H9 (cell line): ENCODE data around the gene RAB29. TPM values are rescaled to one million over a fixed set of nuclear protein-coding genes. Genes with fewer than 3 reads are reported as not detected.

ENCODE experiments used
- DNase-seq: peaks from one replicate; pipeline ENCODE4 v3.0.0-alpha.2; 2017
- H2AFZ ChIP-seq: one replicate; pipeline ENCODE4 v1.6.1; 2013; ENCODE audit warnings: mild to moderate bottlenecking, low read length, control low read depth, moderate library complexity
- H2AK5ac ChIP-seq: 2 replicates; pipeline ENCODE4 v1.6.1; 2013; ENCODE audit warnings: low read length, control low read depth, mixed read lengths; ENCODE audit not compliant: insufficient read length
- H2BK120ac ChIP-seq: one replicate; pipeline ENCODE4 v1.6.1; 2013; ENCODE audit warnings: low read depth, mild to moderate bottlenecking, low read length, control low read depth, inconsistent platforms; ENCODE audit not compliant: poor library complexity, severe bottlenecking
- H2BK12ac ChIP-seq: 2 replicates; pipeline ENCODE4 v1.6.1; 2013; ENCODE audit warnings: low read length, control low read depth, mixed read lengths, low read depth; ENCODE audit not compliant: insufficient read length
- H2BK15ac ChIP-seq: 2 replicates; pipeline ENCODE4 v1.6.1; 2013; ENCODE audit warnings: low read depth, low read length, control low read depth
- H2BK20ac ChIP-seq: one replicate; pipeline ENCODE4 v1.6.1; 2013; ENCODE audit warnings: low read depth, mild to moderate bottlenecking, low read length, control low read depth, inconsistent platforms; ENCODE audit not compliant: poor library complexity, severe bottlenecking
- H2BK5ac ChIP-seq: 2 replicates; pipeline ENCODE4 v1.6.1; 2013; ENCODE audit warnings: low read length, control low read depth, mixed read lengths; ENCODE audit not compliant: insufficient read length
- H3K14ac ChIP-seq: 2 replicates; pipeline ENCODE4 v1.6.1; 2013; ENCODE audit warnings: low read length, control low read depth; ENCODE audit not compliant: insufficient read depth
- H3K18ac ChIP-seq: 2 replicates; pipeline ENCODE4 v1.6.1; 2013; ENCODE audit warnings: low read depth, mild to moderate bottlenecking, mixed read lengths, low read length, control low read depth; ENCODE audit not compliant: insufficient read length
- H3K23ac ChIP-seq: 2 replicates; pipeline ENCODE4 v1.6.1; 2013; ENCODE audit warnings: low read length, control low read depth, mixed read lengths, low read depth; ENCODE audit not compliant: insufficient read length
- H3K23me2 ChIP-seq: 2 replicates; pipeline ENCODE4 v1.6.1; 2013; ENCODE audit warnings: low read depth, mild to moderate bottlenecking, mixed read lengths, low read length, control low read depth; ENCODE audit not compliant: insufficient read length, poor library complexity, severe bottlenecking
- H3K27ac ChIP-seq: 2 replicates; pipeline ENCODE4 v1.5.1; 2013; ENCODE audit warnings: low read length, control low read depth, mixed read lengths, low read depth; ENCODE audit not compliant: insufficient read length
- H3K27me3 ChIP-seq: 2 replicates; pipeline ENCODE4 v1.6.1; 2013; ENCODE audit warnings: low read length, control low read depth, inconsistent platforms; ENCODE audit not compliant: insufficient read depth
- H3K4ac ChIP-seq: 2 replicates; pipeline ENCODE4 v1.6.1; 2013; ENCODE audit warnings: low read depth, mild to moderate bottlenecking, control low read depth, inconsistent platforms, low read length, moderate library complexity
- H3K4me1 ChIP-seq: 2 replicates; pipeline ENCODE4 v1.6.1; 2013; ENCODE audit warnings: low read length, control low read depth, inconsistent platforms; ENCODE audit not compliant: insufficient read depth
- H3K4me2 ChIP-seq: 2 replicates; pipeline ENCODE4 v1.6.1; 2013; ENCODE audit warnings: low read length, control low read depth, mixed read lengths; ENCODE audit not compliant: insufficient read length, insufficient read depth
- H3K56ac ChIP-seq: 2 replicates; pipeline ENCODE4 v1.6.1; 2013; ENCODE audit warnings: low read depth, mild to moderate bottlenecking, mixed read lengths, low read length, control low read depth; ENCODE audit not compliant: insufficient read length
- H3K79me1 ChIP-seq: 2 replicates; pipeline ENCODE4 v1.6.1; 2013; ENCODE audit warnings: low read depth, mild to moderate bottlenecking, moderate library complexity, low read length, control low read depth, inconsistent platforms; ENCODE audit not compliant: insufficient read depth, poor library complexity, severe bottlenecking
- H3K79me2 ChIP-seq: 2 replicates; pipeline ENCODE4 v1.6.1; 2013; ENCODE audit warnings: low read length, control low read depth, inconsistent platforms; ENCODE audit not compliant: insufficient read depth
- H3K9ac ChIP-seq: 2 replicates; pipeline ENCODE4 v1.6.1; 2013; ENCODE audit warnings: low read length, control low read depth, mixed read lengths; ENCODE audit not compliant: insufficient read length; ENCODE audit errors: extremely low read depth
- H3K9me3 ChIP-seq: one replicate; pipeline ENCODE4 v1.6.1; 2013; ENCODE audit warnings: low read depth, low read length, inconsistent platforms; ENCODE audit not compliant: control insufficient read depth
- H3T11ph ChIP-seq: one replicate; pipeline ENCODE4 v1.6.1; 2013; ENCODE audit warnings: mild to moderate bottlenecking, low read length, control low read depth, inconsistent platforms
- H4K20me1 ChIP-seq: one replicate; pipeline ENCODE4 v1.6.1; 2013; ENCODE audit not compliant: control insufficient read depth, insufficient read length, insufficient read depth
- H4K5ac ChIP-seq: 2 replicates; pipeline ENCODE4 v1.6.1; 2013; ENCODE audit warnings: low read depth, mild to moderate bottlenecking, mixed read lengths, low read length, control low read depth; ENCODE audit not compliant: insufficient read length
- H4K8ac ChIP-seq: replicated peaks from 2 replicates; pipeline ENCODE4 v1.6.1; 2013; ENCODE audit warnings: low read length, control low read depth, mixed read lengths, low read depth; ENCODE audit not compliant: insufficient read length
- H4K91ac ChIP-seq: 2 replicates; pipeline ENCODE4 v1.6.1; 2013; ENCODE audit warnings: low read depth, mild to moderate bottlenecking, moderate library complexity, mixed read lengths, low read length, control low read depth; ENCODE audit not compliant: insufficient read length
- H3K27ac Mint-ChIP-seq, 3 experiments: 2 replicates in 2 of 3; 3 replicates in 1 of 3; pipeline ENCODE4 v1.8.0; 2020 to 2021; ENCODE audit warnings: mixed read lengths in 3 of 3, mild to moderate bottlenecking in 1 of 3, moderate library complexity in 1 of 3
- H3K27me3 Mint-ChIP-seq: 2 replicates; pipeline ENCODE4 v1.8.0; 2021; ENCODE audit warnings: low read depth, mild to moderate bottlenecking, moderate library complexity, mixed read lengths
- H3K36me3 Mint-ChIP-seq, 3 experiments: 2 replicates in 2 of 3; 3 replicates in 1 of 3; pipeline ENCODE4 v1.8.0; 2020 to 2021; ENCODE audit warnings: low read depth in 3 of 3, mixed read lengths in 3 of 3; ENCODE audit not compliant: insufficient read depth in 1 of 3
- H3K4me1 Mint-ChIP-seq, 2 experiments: 2 replicates each; pipeline ENCODE4 v1.8.0; 2020; ENCODE audit warnings: mixed read lengths in 2 of 2
- H3K4me3 Mint-ChIP-seq, 2 experiments: 2 replicates in 1 of 2; 3 replicates in 1 of 2; pipeline ENCODE4 v1.8.0; 2020 to 2021; ENCODE audit warnings: mild to moderate bottlenecking in 2 of 2, mixed read lengths in 2 of 2, moderate library complexity in 1 of 2
- H3K9me3 Mint-ChIP-seq, 2 experiments: 2 replicates in 1 of 2; 3 replicates in 1 of 2; pipeline ENCODE4 v1.8.0; 2020; ENCODE audit warnings: mild to moderate bottlenecking in 2 of 2, mixed read lengths in 2 of 2, moderate library complexity in 1 of 2
- CTCF ChIP-seq: fragments of 200-600 bp; sonication (generic); conservative IDR thresholded peaks from 3 replicates; pipeline ENCODE4 v1.8.0; 2021; ENCODE audit warnings: antibody characterized with exemption, mild to moderate bottlenecking
- WGBS: extraction: QIAGEN DNeasy Blood & Tissue Kit; methylation state at CpG from one replicate; pipeline ENCODE4 v1.1.7; 2013; ENCODE audit warnings: missing lambda C conversion rate, low lambda C conversion rate, mixed read lengths; ENCODE audit not compliant: insufficient read length; ENCODE audit errors: extremely low coverage; 5-methylcytosine and 5-hydroxymethylcytosine counted together
- total RNA-seq: library from RNA; stranded (reverse); gene quantifications from 2 replicates; pipeline ENCODE4 v1.2.1, GENCODE V29; 2021

RAB29 gene
- total RNA-seq, 1 experiment from 2014 or later: 4.2 TPM

- no peak overlapping the region for H2AFZ ChIP-seq
- WGBS: no CpG with 5 or more reads among the region's 9 CpGs
- peaks cover 3 to 12% (median 8%) of the 10 kb centered on the region in 3 experiments; a peak in 5 of 7 replicates for H3K36me3 Mint-ChIP-seq
Observed at GRCh38 chr1:205785446-205785845, 10.2 kb upstream of the RAB29 start.

More at GRCh38 chr1:205785446-205785845, 10.2 kb upstream of the RAB29 start:
- Mint-ChIP-seq H3K4me1 (no peaks in the 10 kb centered on the region), H3K4me3 (no peak overlapping the region), H3K27ac (no peak overlapping the region), H3K9me3 (no peaks in the 10 kb centered on the region), H3K27me3 (no peaks in the 10 kb centered on the region; the same call in 1 of the 2 replicates)
- H3K79me1 ChIP-seq: no peaks in the 10 kb centered on the region
- no peak for TF ChIP-seq CTCF
- H3K4me1 ChIP-seq: no peaks in the 10 kb centered on the region
- no peak overlapping the region for H3K27ac ChIP-seq
- no peak overlapping the region for H3K56ac ChIP-seq
- no peak overlapping the region for H3T11ph ChIP-seq
- H3K79me2 ChIP-seq: no peaks in the 10 kb centered on the region
- no peak for DNase-seq
- no peak overlapping the region for H3K14ac ChIP-seq
- no peak overlapping the region for H4K8ac ChIP-seq
- H3K23me2 ChIP-seq: no peaks in the 10 kb centered on the region
- H4K20me1 ChIP-seq: no peaks in the 10 kb centered on the region
- H2BK15ac ChIP-seq: no peak overlapping the region
- no peak overlapping the region for H2BK20ac ChIP-seq
- no peak overlapping the region for H3K23ac ChIP-seq
- no peak overlapping the region for H2BK5ac ChIP-seq
- no peak overlapping the region for H3K18ac ChIP-seq
- no peaks in the 10 kb centered on the region for H3K27me3 ChIP-seq
- H3K4ac ChIP-seq: no peak overlapping the region
- H3K9ac ChIP-seq: no peak overlapping the region
- no peaks in the 10 kb centered on the region for H3K9me3 ChIP-seq
- no peak overlapping the region for H2BK120ac ChIP-seq
- H4K5ac ChIP-seq: no peak overlapping the region
- H2AK5ac ChIP-seq: no peak overlapping the region
- no peak overlapping the region for H4K91ac ChIP-seq
- no peak overlapping the region for H3K4me2 ChIP-seq
- H2BK12ac ChIP-seq: no peak overlapping the region
